GM12878 (cell line): ENCODE results near the gene NANOGP8. TPM values are rescaled to one million over a fixed set of nuclear protein-coding genes. Genes with fewer than 3 reads are reported as not detected.

ENCODE experiments used
- ATAC-seq: fragments of 200-7000 bp; cut with Tn5 transposase; 3 replicates; pipeline ENCODE4 v1.9.1; 2020; ENCODE audit warnings: mild to moderate bottlenecking, moderate library complexity
- BruUV-seq: library from RNA; stranded (reverse); fragments of 400-500 nt; replicated peaks from 2 replicates; lab custom pipeline; 2021; lab: Mats Ljungman, UMichigan
- CTCF ChIA-PET: fragments of 300-600 bp; sonication (Branson Sonifier 250); formaldehyde crosslinking; extraction: SDS; loops from one replicate; lab custom pipeline; 2021; ENCODE audit warnings: inconsistent platforms; lab: Yijun Ruan, JAX
- POLR2A ChIA-PET: fragments of 350-600 bp; formaldehyde crosslinking; extraction: SDS; loops from one replicate; lab custom pipeline; 2021; ENCODE audit warnings: inconsistent platforms; lab: Charles Lee
- RAD21 ChIA-PET: fragments of 300-600 bp; sonication (Branson Sonifier 250); formaldehyde crosslinking; loops from one replicate; lab custom pipeline; 2023; ENCODE audit warnings: antibody characterized with exemption; ENCODE audit not compliant: unreplicated experiment; lab: Charles Lee
- SMC1A ChIA-PET: fragments of 300-600 bp; sonication (Branson Sonifier 250); formaldehyde crosslinking; loops from one replicate; lab custom pipeline; 2023; ENCODE audit not compliant: unreplicated experiment, uncharacterized antibody; lab: Charles Lee
- DNase-seq: peaks from one replicate; pipeline ENCODE4 v3.0.0-alpha.2; 2011; ENCODE audit warnings: low read depth, low spot score
- FAIRE-seq: peaks from 3 replicates; lab custom pipeline; 2011; peaks lifted over from hg19 to GRCh38; lab: Jason Lieb, UNC
- H2AFZ ChIP-seq: 2 replicates; pipeline ENCODE4 v1.6.0; 2011; ENCODE audit warnings: low read depth, low read length, control low read depth; ENCODE audit not compliant: control insufficient read depth
- H3K27ac ChIP-seq: 2 replicates; pipeline ENCODE4 v1.5.1; 2011; ENCODE audit warnings: control low read depth; ENCODE audit not compliant: control insufficient read depth, insufficient read depth
- H3K27me3 ChIP-seq, 2 experiments: replicated peaks in 1 of 2; 2 replicates each; pipeline versions ENCODE4 v1.6.0 to v1.6.1; 2011; ENCODE audit warnings: low read length in 1 of 2; ENCODE audit not compliant: control insufficient read depth in 2 of 2, insufficient read depth in 2 of 2
- H3K36me3 ChIP-seq, 2 experiments: 2 replicates each; pipeline ENCODE4 v1.5.1; 2011; ENCODE audit warnings: low read length in 1 of 2; ENCODE audit not compliant: control insufficient read depth in 2 of 2, insufficient read depth in 2 of 2
- H3K4me1 ChIP-seq: 2 replicates; pipeline ENCODE4 v1.6.1; 2011; ENCODE audit warnings: mild to moderate bottlenecking, low read length, moderate library complexity, mixed read lengths; ENCODE audit not compliant: control insufficient read depth, insufficient read depth
- H3K4me2 ChIP-seq: 2 replicates; pipeline ENCODE4 v1.6.0; 2011; ENCODE audit warnings: control low read depth; ENCODE audit not compliant: control insufficient read depth, insufficient read depth
- H3K4me3 ChIP-seq: fragments of 200-600 bp; sonication (generic); 2 replicates; pipeline ENCODE4 v1.5.1; 2016
- H3K79me2 ChIP-seq: 2 replicates; pipeline ENCODE4 v1.6.0; 2011; ENCODE audit warnings: low read length; ENCODE audit not compliant: control insufficient read depth, insufficient read depth
- H3K9ac ChIP-seq: 2 replicates; pipeline ENCODE4 v1.8.0; 2011; ENCODE audit warnings: low read length, control low read depth, mixed read lengths; ENCODE audit not compliant: control insufficient read depth, insufficient read depth
- H3K9me3 ChIP-seq: replicated peaks from 3 replicates; pipeline ENCODE4 v1.5.1; 2011; ENCODE audit warnings: mild to moderate bottlenecking, low read length; ENCODE audit not compliant: control insufficient read depth, insufficient read depth
- H4K20me1 ChIP-seq: 2 replicates; pipeline ENCODE4 v1.6.0; 2011; ENCODE audit not compliant: control insufficient read depth, insufficient read depth
- BCLAF1 ChIP-seq: fragments of 450-650 bp; IDR thresholded peaks from 2 replicates; pipeline ENCODE4 v1.6.1; 2017; ENCODE audit warnings: antibody characterized with exemption, mild to moderate bottlenecking, moderate library complexity
- CREB1 ChIP-seq: IDR thresholded peaks from 2 replicates; pipeline ENCODE4 v1.6.1; 2012; ENCODE audit warnings: low read depth, mild to moderate bottlenecking, inconsistent platforms
- RAD21 ChIP-seq: IDR thresholded peaks from 2 replicates; pipeline ENCODE4 v1.6.1; 2011; ENCODE audit warnings: mild to moderate bottlenecking, low read depth, low read length, moderate library complexity; ENCODE audit not compliant: insufficient read depth
- RELA ChIP-seq: fragments of 450-650 bp; IDR thresholded peaks from 2 replicates; pipeline ENCODE4 v1.8.0; 2014; ENCODE audit warnings: borderline replicate concordance; ENCODE audit not compliant: partially characterized antibody
- SMC3 ChIP-seq: IDR thresholded peaks from 2 replicates; pipeline ENCODE4 v1.6.1; 2011; ENCODE audit warnings: low read length, improper control_type of control experiment, borderline replicate concordance
- WGBS: methylation state at CpG from one replicate; pipeline ENCODE4 v1.1.6; 2016; ENCODE audit warnings: low lambda C conversion rate; ENCODE audit not compliant: insufficient replicate concordance, insufficient coverage; ENCODE audit errors: missing lambda C conversion rate; 5-methylcytosine and 5-hydroxymethylcytosine counted together
- in situ Hi-C: fragments of 300-500 bp; cut with MboI; formaldehyde crosslinking; loops from 9 replicates; pipeline ENCODE4 v1.14.3; 2018; ENCODE audit warnings: mixed read lengths
- intact Hi-C: fragments of 100-400 bp; cut with micrococcal nuclease; formaldehyde crosslinking; loops from one replicate; pipeline ENCODE4 v1.14.2; 2022; ENCODE audit not compliant: unreplicated experiment
- polyA plus RNA-seq, 11 experiments: library from polyadenylated mRNA; depleted of rRNA in 4 of 11; unstranded in 6 of 11; stranded (reverse) in 5 of 11; fragments of >200 nt; fragmentation: Nextera tagmentation in 4 of 11; fragmentation: Illumina TruSeq in 1 of 11; extraction: Ambion mirVana in 4 of 11; extraction: Trizol in 1 of 11; gene quantifications; 1 replicate in 1 of 11; 2 replicates in 10 of 11; pipeline versions ENCODE4 v1.2.1 to v1.2.3, GENCODE V29; 2011 to 2016; ENCODE audit warnings: inconsistent platforms in 2 of 11, missing spikeins in 2 of 11, low read depth in 1 of 11
- total RNA-seq, 4 experiments: library from RNA; depleted of rRNA in 3 of 4; stranded (reverse); fragments of >200 nt in 3 of 4; fragmentation: Illumina TruSeq in 1 of 4; extraction: Trizol in 1 of 4; gene quantifications; 2 replicates each; pipeline versions ENCODE4 v1.2.1 to v1.2.3, GENCODE V29; 2013 to 2021

Gene NANOGP8
- total and polyA plus RNA-seq, 10 of the 15 experiments (the other 5 are each of a cell fraction or from before 2014, with no cell fraction given), result not detected

GRCh38 chr15:35092311-35092710 lies 7.2 kb upstream of the NANOGP8 start (continued):
- TF ChIP-seq BCLAF1 (no peak), SMC3 (no peak), CREB1 (no peak)
- TF ChIP-seq, all 136 proteins: peak for 0

- H3K9me3 ChIP-seq, result no peaks in the 10 kb centered on the region
- intact Hi-C loops (no loop called here), in situ Hi-C loops (no loop called here)
- H3K9ac ChIP-seq, result no peak overlapping the region
- ATAC-seq, result no peak
- 89% methylated on average over 1 of the region's 1 CpG for WGBS
- no peak for FAIRE-seq
- no peaks in the 10 kb centered on the region for H3K36me3 ChIP-seq
- no peak overlapping the region for H2AFZ ChIP-seq
- H3K4me2 ChIP-seq, result no peak overlapping the region
- SMC1A ChIA-PET, result interaction anchor here (1.2 to 1.3 kb wide), 2 partner anchors 17 to 198 kb away, joined by 3 to 4 read pairs; no protein-coding TSS in a partner anchor
- H4K20me1 ChIP-seq, result no peaks in the 10 kb centered on the region
- no peak overlapping the region for H3K4me3 ChIP-seq
- RAD21 ChIA-PET, result no interaction called here
- no TSS peak for BruUV-seq
- H3K4me1 ChIP-seq, result no peaks in the 10 kb centered on the region
- CTCF ChIA-PET, result interaction anchor here (1.0 to 1.9 kb wide), 5 partner anchors 11 to 354 kb away, joined by 3 to 7 read pairs (median 4); no protein-coding TSS in a partner anchor
- no peak for DNase-seq
- H3K27me3 ChIP-seq, result no peaks in the 10 kb centered on the region
- H3K79me2 ChIP-seq, result no peaks in the 10 kb centered on the region
- no peak for TF ChIP-seq RAD21
- no peak for TF ChIP-seq RELA
- no peak overlapping the region for H3K27ac ChIP-seq
- POLR2A ChIA-PET, result no interaction called here
Observed at GRCh38 chr15:35090104-35090807, 5.2 kb upstream of the NANOGP8 start.
